HCT116 (cell line): ENCODE results near the gene POU2F3. TPM values are rescaled to one million over a fixed set of nuclear protein-coding genes. Genes with fewer than 3 reads are reported as not detected.

Source experiments
- ATAC-seq: fragments of 200-7000 bp; cut with Tn5 transposase; 2 replicates; pipeline ENCODE4 v1.9.1; 2020; ENCODE audit warnings: mild to moderate bottlenecking, moderate library complexity
- BruUV-seq: library from RNA; stranded (reverse); fragments of 400-500 nt; replicated peaks from 2 replicates; lab custom pipeline; 2021; lab: Mats Ljungman, UMichigan
- CTCF ChIA-PET: fragments of 300-600 bp; sonication (Branson Sonifier 250); formaldehyde crosslinking; loops from one replicate; lab custom pipeline; 2021; ENCODE audit warnings: antibody characterized with exemption; lab: Charles Lee
- POLR2A ChIA-PET: fragments of 300-600, 350-600 bp; sonication (Branson Sonifier 250); formaldehyde crosslinking; loops from one replicate; lab custom pipeline; 2021; ENCODE audit warnings: antibody characterized with exemption; lab: Charles Lee
- RAD21 ChIA-PET, 2 experiments: fragments of 300-600 bp; sonication (Branson Sonifier 250); formaldehyde crosslinking; loops; one replicate each; lab custom pipeline; 2023; ENCODE audit warnings: low total read pairs in 2 of 2; ENCODE audit not compliant: uncharacterized antibody in 2 of 2, unreplicated experiment in 2 of 2, low non-redundant PET in 1 of 2; lab: Charles Lee
- DNase-seq: peaks from one replicate; pipeline ENCODE4 v3.0.0-alpha.2; 2010; ENCODE audit warnings: low read depth, low spot score
- H2AFZ ChIP-seq: fragments of 200-600 bp; shearing (Covaris generic), sonication (generic); 2 replicates; pipeline ENCODE4 v1.6.1; 2017; ENCODE audit warnings: low read depth, mixed run types, mixed read lengths, antibody characterized with exemption, low read length; ENCODE audit not compliant: poor library complexity, severe bottlenecking
- H3K27ac ChIP-seq: 2 replicates; pipeline ENCODE4 v1.5.1; 2012; ENCODE audit warnings: low read depth, low read length
- H3K27me3 ChIP-seq: fragments of 200-600 bp; sonication (generic); 2 replicates; pipeline ENCODE4 v1.6.1; 2016; ENCODE audit warnings: mixed run types, low read length, mixed read lengths; ENCODE audit not compliant: insufficient read depth
- H3K36me3 ChIP-seq, 2 experiments: fragments of 200-500 bp in 1 of 2; fragments of 200-600 bp in 1 of 2; sonication (Bioruptor generic) in 1 of 2; sonication (generic) in 1 of 2; 2 replicates each; pipeline versions ENCODE4 v1.5.1 to v1.6.1; 2014 to 2016; ENCODE audit warnings: low read length in 2 of 2, inconsistent platforms in 1 of 2, mixed read lengths in 1 of 2, mixed run types in 1 of 2; ENCODE audit not compliant: insufficient read depth in 2 of 2, control insufficient read depth in 1 of 2
- H3K4me1 ChIP-seq, 2 experiments: fragments of 200-600 bp in 1 of 2; sonication (generic) in 1 of 2; 2 replicates each; pipeline versions ENCODE4 v1.5.1 to v1.6.1; 2012 to 2017; ENCODE audit warnings: low read length in 2 of 2, inconsistent platforms in 1 of 2, mild to moderate bottlenecking in 1 of 2, mixed read lengths in 1 of 2, mixed run types in 1 of 2, moderate library complexity in 1 of 2; ENCODE audit not compliant: insufficient read depth in 2 of 2, control insufficient read depth in 1 of 2
- H3K4me2 ChIP-seq: fragments of 200-600 bp; sonication (generic); 2 replicates; pipeline ENCODE4 v1.6.1; 2017; ENCODE audit warnings: mixed run types, low read length, mixed read lengths
- H3K4me3 ChIP-seq, 2 experiments: fragments of 200-600 bp in 1 of 2; sonication (generic) in 1 of 2; replicated peaks in 1 of 2; 2 replicates each; pipeline ENCODE4 v1.5.1; 2011 to 2016; ENCODE audit warnings: low read length in 2 of 2, control low read depth in 1 of 2, low read depth in 1 of 2, mild to moderate bottlenecking in 1 of 2, mixed read lengths in 1 of 2, mixed run types in 1 of 2
- H3K79me2 ChIP-seq: fragments of 200-600 bp; sonication (generic); 2 replicates; pipeline ENCODE4 v1.6.1; 2017; ENCODE audit warnings: mild to moderate bottlenecking, mixed run types, low read length, moderate library complexity, mixed read lengths; ENCODE audit not compliant: insufficient read depth
- H3K9ac ChIP-seq: fragments of 200-600 bp; sonication (generic); 2 replicates; pipeline ENCODE4 v1.6.1; 2016; ENCODE audit warnings: low read length, mixed read lengths
- H3K9me2 ChIP-seq: fragments of 200-600 bp; sonication (generic), shearing (Covaris generic); 2 replicates; pipeline ENCODE4 v1.6.1; 2017; ENCODE audit warnings: mixed run types, mild to moderate bottlenecking, moderate library complexity; ENCODE audit not compliant: insufficient read depth
- H3K9me3 ChIP-seq, 2 experiments: fragments of 200-500 bp in 1 of 2; fragments of 200-600 bp in 1 of 2; sonication (Bioruptor generic) in 1 of 2; sonication (generic) in 1 of 2; 2 replicates each; pipeline ENCODE4 v1.6.1; 2014 to 2017; ENCODE audit warnings: low read length in 2 of 2, mixed read lengths in 2 of 2, inconsistent platforms in 1 of 2, low read depth in 1 of 2, mild to moderate bottlenecking in 1 of 2, mixed run types in 1 of 2, moderate library complexity in 1 of 2; ENCODE audit not compliant: control insufficient read depth in 1 of 2, insufficient read depth in 1 of 2
- H4K20me1 ChIP-seq: fragments of 200-600 bp; sonication (generic), shearing (Covaris generic); 2 replicates; pipeline ENCODE4 v1.6.1; 2017; ENCODE audit warnings: mixed run types, mild to moderate bottlenecking, moderate library complexity; ENCODE audit not compliant: insufficient read depth
- CBX3 ChIP-seq: IDR thresholded peaks from 2 replicates; pipeline ENCODE4 v1.6.1; 2012; ENCODE audit warnings: low read depth
- EGR1 ChIP-seq: IDR thresholded peaks from 2 replicates; pipeline ENCODE4 v1.6.1; 2012; ENCODE audit warnings: low read depth
- FOSL1 ChIP-seq: IDR thresholded peaks from 2 replicates; pipeline ENCODE4 v1.6.1; 2012; ENCODE audit warnings: low read depth
- POLR2A ChIP-seq: IDR thresholded peaks from 2 replicates; pipeline ENCODE4 v1.7.0; 2011; ENCODE audit warnings: borderline replicate concordance; ENCODE audit not compliant: insufficient read depth, insufficient read length; ENCODE audit errors: extremely low read depth
- POLR2AphosphoS5 ChIP-seq: IDR thresholded peaks from 2 replicates; pipeline ENCODE4 v1.6.1; 2011; ENCODE audit warnings: mild to moderate bottlenecking, low read depth, low read length, moderate library complexity
- SP1 ChIP-seq: IDR thresholded peaks from 2 replicates; pipeline ENCODE4 v1.6.1; 2012; ENCODE audit warnings: low read depth
- YY1 ChIP-seq: IDR thresholded peaks from 2 replicates; pipeline ENCODE4 v1.6.1; 2011; ENCODE audit warnings: low read length, low read depth, moderate library complexity, mild to moderate bottlenecking; ENCODE audit not compliant: insufficient replicate concordance; ENCODE audit errors: extremely low read depth
- intact Hi-C: fragments of 100-400 bp; cut with micrococcal nuclease; formaldehyde crosslinking; loops from 2 replicates; pipeline ENCODE4 v1.10.0; 2022
- total RNA-seq: library from RNA; stranded (reverse); gene quantifications from one replicate; pipeline ENCODE4 v1.2.1, GENCODE V29; 2021; ENCODE audit not compliant: unreplicated experiment
- TF ChIP-seq, protein P1 (sequence below): IDR thresholded peaks from 2 replicates; pipeline ENCODE4 v1.6.1; 2012
- TF ChIP-seq, protein P2 (sequence below), 3 experiments: fragments of 200-600 bp in 1 of 3; sonication (generic) in 1 of 3; IDR thresholded peaks in 2 of 3; conservative IDR thresholded peaks in 1 of 3; 2 replicates each; pipeline ENCODE4 v1.5.1; 2012 to 2017; ENCODE audit warnings: low read depth in 2 of 3, low read length in 2 of 3, antibody characterized with exemption in 1 of 3, borderline replicate concordance in 1 of 3, control low read depth in 1 of 3, mild to moderate bottlenecking in 1 of 3, mixed read lengths in 1 of 3, mixed run types in 1 of 3, moderate library complexity in 1 of 3; ENCODE audit not compliant: insufficient read depth in 1 of 3

Gene POU2F3
- total RNA-seq, 1 experiment from 2014 or later: 0.15 TPM

DNA sequence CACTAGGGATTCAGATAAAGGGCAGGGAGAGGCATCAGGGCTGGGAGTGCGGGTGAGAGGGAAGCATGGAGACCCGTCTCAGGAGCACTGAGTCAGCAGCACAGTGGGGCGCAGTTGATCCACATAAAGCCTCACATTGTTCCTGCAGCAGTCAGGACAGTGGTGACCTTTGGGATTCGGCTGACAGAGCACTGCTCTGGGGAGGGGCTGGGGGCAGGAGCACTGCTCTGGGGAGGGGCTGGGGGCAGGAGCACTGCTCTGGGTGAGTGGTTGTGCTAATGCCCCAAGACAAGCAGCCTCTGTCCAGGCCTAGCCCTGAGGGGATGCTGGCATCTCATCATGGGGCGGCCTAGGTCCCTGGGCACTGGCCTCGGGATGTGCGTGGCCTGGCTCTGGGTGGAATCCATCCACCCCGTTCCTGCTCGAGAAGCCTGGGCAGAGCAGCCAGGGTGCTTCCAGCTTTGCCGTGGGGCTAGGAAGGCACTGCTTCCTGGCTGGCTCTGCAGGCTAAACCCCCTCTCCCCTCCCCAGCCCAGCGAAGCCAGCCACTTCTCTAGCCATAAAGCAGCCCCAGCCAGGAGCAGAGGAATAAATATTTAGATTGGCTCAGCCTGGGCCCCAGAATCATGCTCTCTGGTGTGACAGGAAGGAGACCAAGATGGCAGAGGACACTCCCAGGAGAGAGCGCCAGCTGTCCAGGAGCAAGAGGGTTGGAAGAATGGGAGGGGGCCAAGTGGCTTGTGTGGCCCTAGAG is 21.8 kb upstream of the POU2F3 start:
- intact Hi-C loops: no loop called here
- H3K4me3 ChIP-seq: no peak overlapping the region
- CTCF ChIA-PET: no interaction called here
- H3K27me3 ChIP-seq: no peaks in the 10 kb centered on the region
- H3K9me3 ChIP-seq: no peaks in the 10 kb centered on the region
- POLR2A ChIA-PET: no interaction called here
- H3K9ac ChIP-seq: no peak overlapping the region
- TF ChIP-seq FOSL1 (no peak), YY1 (no peak), CBX3 (no peak), EGR1 (no peak), SP1 (no peak), POLR2A (no peak), POLR2AphosphoS5 (no peak)
- TF ChIP-seq, protein P1, sequence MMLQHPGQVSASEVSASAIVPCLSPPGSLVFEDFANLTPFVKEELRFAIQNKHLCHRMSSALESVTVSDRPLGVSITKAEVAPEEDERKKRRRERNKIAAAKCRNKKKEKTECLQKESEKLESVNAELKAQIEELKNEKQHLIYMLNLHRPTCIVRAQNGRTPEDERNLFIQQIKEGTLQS: no peak
- TF ChIP-seq, protein P2, sequence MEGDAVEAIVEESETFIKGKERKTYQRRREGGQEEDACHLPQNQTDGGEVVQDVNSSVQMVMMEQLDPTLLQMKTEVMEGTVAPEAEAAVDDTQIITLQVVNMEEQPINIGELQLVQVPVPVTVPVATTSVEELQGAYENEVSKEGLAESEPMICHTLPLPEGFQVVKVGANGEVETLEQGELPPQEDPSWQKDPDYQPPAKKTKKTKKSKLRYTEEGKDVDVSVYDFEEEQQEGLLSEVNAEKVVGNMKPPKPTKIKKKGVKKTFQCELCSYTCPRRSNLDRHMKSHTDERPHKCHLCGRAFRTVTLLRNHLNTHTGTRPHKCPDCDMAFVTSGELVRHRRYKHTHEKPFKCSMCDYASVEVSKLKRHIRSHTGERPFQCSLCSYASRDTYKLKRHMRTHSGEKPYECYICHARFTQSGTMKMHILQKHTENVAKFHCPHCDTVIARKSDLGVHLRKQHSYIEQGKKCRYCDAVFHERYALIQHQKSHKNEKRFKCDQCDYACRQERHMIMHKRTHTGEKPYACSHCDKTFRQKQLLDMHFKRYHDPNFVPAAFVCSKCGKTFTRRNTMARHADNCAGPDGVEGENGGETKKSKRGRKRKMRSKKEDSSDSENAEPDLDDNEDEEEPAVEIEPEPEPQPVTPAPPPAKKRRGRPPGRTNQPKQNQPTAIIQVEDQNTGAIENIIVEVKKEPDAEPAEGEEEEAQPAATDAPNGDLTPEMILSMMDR (IDR thresholded peaks at IDR 0.05 in 2 of 3, conservative IDR thresholded peaks at IDR 0.05 in 1 of 3; ENCODE audit: borderline replicate concordance in 1 of 3, insufficient read depth in 1 of 3, low read depth in 2 of 3, low read length in 2 of 3): no peak
- BruUV-seq: no TSS peak
- no peak overlapping the region for H3K27ac ChIP-seq
- DNase-seq (no peak), ATAC-seq (no peak)
- H3K9me2 ChIP-seq: no peaks in the 10 kb centered on the region
- H3K79me2 ChIP-seq: no peaks in the 10 kb centered on the region
- RAD21 ChIA-PET: no interaction called here
- no peak overlapping the region for H3K4me2 ChIP-seq
- H3K36me3 ChIP-seq: no peaks in the 10 kb centered on the region
- H3K4me1 ChIP-seq: peaks cover 6 to 10% of the 10 kb centered on the region in 2 experiments; a peak in 3 of 4 replicates
- H4K20me1 ChIP-seq: no peaks in the 10 kb centered on the region
- H2AFZ ChIP-seq: no peak overlapping the region
